Inflammatory macrophage treated with lipopolysaccharide for 4 hours (primary cell): Measurements from ENCODE around the gene HOXC11.

Experiments used
- DNase-seq: peaks from one replicate; pipeline ENCODE4 v3.0.0-alpha.2; 2020

HOXC11 gene

GRCh38 chr12:54001283-54002187 is 28.6 kb downstream of the HOXC11 start:
- no peak for DNase-seq

DNA sequence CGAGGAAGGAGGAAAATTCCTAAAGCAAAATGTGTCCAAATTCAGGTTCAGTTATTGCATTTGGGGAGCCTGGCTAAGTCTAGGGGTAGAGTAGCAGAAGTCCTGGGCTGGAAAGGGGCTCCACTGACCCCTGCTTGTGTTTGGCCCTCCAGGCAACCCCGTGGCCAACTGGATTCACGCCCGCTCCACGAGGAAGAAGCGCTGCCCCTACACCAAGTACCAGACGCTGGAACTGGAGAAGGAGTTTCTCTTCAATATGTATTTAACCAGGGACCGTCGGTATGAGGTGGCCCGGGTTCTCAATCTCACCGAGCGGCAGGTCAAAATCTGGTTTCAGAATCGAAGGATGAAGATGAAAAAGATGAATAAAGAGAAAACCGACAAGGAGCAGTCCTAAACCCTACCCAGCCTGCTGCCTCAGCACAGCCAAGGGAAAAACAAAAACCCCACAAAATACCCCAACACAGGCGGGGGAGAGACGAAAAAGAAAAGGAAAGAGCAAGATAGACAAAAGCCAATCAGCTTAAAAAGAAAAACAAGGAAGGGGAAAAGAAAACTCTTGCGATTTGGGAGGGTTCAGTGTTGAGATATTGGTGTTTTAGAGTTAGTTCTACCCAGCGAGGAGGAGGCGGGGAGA is 29.5 kb downstream of the HOXC11 start:
- DNase-seq: no peak

DNA sequence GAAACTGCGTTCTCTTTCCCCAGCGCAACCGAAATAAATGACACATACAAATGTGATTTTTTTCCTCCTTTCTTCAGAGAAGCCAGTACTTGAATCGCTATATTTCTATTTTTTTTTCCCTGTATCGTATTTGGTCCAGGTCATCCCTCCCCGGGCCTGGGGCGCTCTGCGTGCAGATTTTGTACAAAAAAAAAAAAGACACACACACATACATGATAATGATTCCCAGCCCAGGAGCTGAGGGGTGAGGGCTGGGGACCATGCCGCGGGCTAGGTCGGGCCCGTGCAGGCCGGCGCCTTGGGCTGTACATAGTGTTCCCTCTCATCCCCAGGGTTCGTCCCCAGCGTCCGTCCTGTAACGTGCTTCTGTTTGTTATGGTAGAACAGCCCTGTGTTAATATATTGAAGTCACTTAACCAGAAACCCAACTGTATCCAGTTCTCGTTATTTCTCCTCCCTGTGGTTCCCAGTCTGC is 30.0 kb downstream of the HOXC11 start:
- no peak for DNase-seq

GRCh38 chr12:54003625-54004024 is 30.7 kb downstream of the HOXC11 start:
- DNase-seq: no peak

DNA sequence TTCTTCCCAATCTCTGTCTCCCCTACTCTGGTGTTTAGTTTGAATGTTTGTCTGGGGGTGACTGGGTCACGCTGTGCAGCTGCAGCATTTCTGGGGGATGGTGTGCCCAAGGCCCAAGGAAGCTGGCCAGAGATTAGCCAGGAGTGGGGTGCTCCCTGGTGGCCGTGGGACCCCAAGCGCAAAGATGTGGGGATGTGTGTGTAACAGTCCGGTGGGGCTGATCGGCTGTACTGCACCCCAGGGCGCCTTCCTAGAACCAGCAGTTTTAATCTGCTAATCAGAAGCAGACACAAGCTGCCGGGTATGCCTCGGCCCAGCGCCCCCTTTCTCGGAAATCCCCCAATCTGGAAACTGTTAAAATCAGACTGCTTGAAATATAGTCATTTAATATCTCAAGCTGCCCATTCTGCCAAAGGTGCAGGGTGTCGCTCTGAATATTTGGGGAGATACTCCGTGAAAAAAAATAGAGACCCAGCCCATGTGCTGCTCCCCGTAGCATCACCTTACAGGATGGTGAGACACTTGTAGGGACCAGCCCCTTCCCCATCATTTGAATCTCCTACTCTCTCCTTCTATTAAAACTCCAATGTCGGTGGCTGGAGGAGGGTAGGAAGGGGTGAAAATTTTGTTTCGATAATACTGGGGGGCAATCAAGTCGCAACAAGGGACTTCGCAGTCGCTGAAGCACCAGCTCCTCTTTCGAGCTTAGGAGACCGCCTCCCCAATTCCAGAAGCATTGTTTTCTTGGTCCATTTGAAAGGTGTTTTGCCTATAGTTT is 31.3 kb downstream of the HOXC11 start:
- no peak for DNase-seq

- DNase-seq: no peak
Observed at GRCh38 chr12:54004841-54005530, 32.1 kb downstream of the HOXC11 start.

GRCh38 chr12:54005531-54005852 is 32.6 kb downstream of the HOXC11 start:
- DNase-seq: no peak

- DNase-seq: peak; percentile 70
Observed at GRCh38 chr12:54005853-54006558, 33.1 kb downstream of the HOXC11 start.

DNA sequence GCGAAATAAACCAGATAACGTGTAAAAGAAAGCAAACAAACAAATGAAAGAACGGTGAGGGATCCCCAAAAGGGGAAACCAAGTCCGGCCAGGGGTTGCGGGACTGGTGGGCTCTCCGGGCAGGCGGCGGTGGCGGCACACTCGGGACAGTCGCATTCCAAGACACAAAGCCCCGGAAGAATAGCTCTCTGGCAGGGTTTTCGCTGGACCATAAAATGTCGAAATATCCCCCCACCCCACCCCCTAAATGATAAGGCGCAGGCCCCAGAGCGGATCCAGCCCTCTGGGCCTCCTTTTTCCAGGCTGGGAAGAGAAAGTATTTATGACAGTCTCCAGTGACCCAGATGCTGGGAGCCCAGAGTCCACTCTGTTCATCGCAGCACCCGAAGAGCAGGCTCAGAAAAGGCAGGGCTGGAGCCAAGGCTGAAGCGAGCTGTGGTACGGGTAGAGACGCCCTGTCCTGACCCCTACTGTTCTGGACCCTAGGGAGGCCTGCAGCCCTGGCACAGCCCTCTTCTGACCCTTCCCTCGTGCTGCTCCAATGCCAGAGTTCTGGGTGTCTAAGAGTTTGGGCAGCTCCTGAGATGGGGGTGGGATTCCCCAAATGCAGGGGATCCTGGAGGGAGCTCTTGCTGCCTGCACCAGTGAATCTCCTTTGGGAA is 33.8 kb downstream of the HOXC11 start:
- DNase-seq: no peak

GRCh38 chr12:54007538-54008259 is 34.8 kb downstream of the HOXC11 start:
- DNase-seq: no peak

- no peak for DNase-seq
Observed at GRCh38 chr12:54008260-54008552, 35.3 kb downstream of the HOXC11 start.

DNA sequence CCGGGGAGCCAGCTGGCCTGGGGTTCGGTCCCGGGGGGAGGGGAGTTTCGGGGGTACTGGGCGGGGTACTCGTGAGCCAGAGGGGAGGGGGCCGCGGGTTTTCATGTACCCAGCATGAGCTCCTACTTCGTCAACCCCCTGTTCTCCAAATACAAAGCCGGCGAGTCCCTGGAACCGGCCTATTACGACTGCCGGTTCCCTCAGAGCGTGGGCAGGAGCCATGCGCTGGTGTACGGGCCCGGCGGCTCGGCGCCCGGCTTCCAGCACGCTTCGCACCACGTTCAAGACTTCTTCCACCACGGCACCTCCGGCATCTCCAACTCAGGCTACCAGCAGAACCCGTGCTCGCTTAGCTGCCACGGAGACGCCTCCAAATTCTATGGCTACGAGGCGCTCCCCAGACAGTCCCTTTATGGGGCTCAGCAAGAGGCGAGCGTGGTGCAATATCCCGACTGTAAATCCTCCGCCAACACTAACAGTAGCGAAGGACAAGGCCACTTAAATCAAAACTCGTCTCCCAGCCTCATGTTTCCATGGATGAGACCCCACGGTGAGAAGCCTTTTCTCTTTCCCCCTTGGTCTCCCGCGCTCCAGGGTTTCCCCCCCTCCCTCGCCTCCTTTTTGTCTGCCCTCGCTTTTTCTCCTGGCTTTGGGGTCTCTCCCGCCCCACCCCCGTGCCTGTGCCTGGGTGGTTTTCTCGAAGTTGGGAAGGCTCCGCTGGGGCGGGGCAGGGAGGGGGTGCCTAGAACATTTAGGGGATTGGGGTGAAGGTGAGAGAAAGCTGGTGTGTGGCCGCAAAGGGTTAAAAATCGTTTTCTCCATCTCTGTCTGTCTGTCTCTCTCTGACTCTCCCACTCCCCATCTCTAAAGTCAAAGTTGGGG is 36.5 kb downstream of the HOXC11 start:
- peak; percentile 23 for DNase-seq

DNA sequence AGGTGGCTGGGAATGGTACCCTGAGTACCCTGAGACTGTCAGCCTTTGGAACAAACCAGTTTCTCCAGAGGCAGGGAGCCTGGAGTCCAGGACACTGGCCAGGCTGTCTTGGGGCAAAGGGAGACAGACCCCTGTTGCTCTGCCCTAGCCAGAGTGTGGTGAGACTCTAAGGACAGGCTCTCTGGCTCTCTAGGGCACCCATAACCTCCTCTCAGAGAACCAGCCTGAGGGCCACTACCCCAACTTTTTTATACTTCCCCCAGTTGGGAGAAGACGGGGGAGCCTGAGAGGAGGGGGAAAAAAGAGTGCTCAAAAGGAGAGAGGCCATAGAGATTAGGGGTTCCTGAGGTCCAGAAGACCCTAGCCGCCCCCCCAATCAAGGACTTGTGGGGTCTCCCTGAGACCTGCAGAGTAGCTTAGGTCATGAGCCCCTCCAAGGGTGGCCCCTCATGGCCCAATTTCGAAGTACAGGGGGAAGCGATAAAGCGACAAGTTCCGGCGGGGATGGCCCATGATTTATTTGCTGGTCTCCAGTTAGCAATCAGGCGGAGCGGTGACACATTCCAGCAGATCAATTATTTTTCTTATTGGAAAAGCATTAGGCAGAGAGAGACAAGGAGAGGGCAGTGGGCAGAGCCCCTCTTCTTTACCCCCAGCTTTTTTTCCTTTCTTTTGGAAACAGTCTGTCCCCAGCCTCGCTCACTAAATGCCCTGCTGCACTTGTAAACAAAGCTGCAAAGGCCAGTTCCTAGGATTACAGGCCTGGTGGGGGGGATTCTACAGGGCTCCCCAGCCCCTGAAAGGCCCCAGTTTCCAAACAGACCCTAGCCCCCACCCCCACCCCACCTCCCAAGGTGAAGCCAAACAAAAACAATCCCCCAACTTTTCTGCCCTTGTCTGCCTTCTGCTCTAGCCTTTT is 37.4 kb downstream of the HOXC11 start:
- DNase-seq: no peak

DNA sequence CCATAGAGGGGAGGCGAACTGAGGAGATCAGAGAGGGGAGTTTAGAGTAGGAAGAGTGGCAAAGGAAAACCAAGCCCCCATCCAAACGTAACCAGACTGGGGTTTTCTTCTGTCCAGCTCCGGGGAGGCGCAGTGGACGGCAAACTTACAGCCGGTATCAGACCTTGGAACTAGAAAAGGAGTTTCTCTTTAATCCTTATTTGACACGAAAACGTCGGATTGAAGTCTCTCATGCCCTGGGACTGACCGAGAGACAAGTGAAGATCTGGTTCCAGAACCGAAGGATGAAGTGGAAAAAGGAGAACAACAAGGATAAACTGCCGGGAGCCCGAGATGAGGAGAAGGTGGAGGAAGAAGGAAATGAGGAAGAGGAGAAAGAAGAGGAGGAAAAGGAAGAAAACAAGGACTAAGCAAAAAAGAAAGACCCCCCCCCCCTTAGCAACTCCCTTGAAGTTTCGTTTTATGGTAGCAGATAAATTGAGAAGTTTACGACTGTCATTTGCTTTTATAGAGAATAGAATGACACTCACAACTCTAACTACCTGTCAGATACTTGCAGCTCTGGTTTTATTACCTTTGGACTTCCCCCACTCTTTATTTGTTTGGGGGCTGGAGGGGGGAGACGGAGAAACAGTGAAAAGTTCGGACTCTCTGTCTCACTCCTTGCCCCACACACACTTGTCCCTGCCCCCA is 38.2 kb downstream of the HOXC11 start:
- DNase-seq: no peak

DNA sequence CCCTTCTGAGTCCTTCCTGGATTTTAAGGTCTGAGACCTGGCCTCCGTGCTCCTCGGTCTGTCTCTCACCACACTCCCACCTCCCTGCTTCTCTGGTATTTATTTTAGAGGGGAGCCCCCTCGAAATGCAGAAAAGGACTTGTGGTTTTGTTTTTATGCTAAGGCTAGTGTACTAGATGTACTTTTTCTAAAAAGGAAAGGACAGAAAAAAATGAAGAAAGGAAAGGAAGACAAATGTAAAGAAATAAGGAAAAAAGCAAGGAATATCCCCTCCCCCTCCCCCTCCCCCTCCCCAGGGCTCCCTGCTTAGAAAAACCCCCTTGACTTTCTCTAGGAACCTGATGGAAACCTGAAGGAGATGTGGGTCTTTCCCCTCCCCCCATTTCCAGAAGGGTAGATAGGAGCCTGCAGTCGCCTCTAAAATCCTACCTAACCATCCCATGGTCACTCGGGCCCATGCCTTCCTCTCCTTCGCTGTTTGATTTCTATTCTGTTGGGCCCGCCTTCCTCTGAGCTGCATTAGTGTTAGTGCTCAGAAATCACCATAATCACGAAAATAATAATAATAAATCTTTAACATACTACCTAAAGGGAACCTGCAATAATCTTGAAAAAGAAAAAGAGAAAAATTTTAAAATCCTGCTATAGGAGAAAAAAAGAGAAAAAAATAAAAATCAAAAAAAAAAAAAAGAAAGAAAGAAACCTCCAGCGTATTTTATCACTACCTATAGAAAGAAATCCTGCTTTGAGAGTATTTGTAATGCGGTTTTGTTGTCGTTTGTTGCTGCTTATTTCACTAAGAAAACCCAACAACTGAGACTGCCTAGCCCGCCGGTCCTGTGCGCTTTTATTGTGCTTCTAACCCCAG is 39.0 kb downstream of the HOXC11 start:
- no peak for DNase-seq

DNA sequence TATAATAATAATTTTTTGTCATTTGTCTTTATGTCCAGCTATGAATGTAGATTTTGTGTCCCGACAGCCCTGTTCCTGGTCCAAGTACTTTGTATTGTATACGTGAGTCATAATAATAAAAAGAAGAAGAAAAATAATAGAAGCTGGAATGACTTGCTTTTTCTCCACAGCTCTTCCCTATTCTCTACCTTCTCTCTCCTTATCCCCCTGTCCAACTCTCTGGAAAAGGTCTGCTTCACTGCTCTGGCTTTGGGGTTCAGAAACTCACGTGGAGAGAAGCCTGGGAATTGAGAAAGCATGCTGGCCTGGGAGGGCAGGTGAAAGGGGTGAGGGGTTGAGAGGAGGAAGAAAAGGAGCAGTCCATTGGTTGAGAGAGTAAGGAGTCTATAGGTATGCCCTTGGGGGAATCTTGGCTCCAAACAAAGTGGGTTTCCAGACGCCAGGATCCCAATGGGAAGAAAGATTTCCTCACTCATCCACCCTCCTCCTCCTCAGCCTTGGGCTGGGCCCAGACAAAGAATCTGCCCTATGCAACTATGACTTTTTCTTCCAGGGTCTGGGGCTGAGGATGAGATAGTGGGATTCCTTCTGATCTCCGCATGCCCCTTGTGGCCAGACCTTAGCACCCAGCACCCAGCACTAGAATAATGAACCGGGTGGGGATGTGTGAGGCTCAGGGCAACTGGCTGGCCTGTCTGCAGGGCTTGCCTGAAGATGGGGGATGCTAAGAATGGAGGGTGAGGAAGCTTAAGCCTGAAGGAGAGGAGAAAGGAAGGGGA is 39.9 kb downstream of the HOXC11 start:
- DNase-seq: no peak
